GM12864 (cell line): ENCODE results near the gene MRPS14.

Experiments
- DNase-seq: peaks from one replicate; pipeline ENCODE4 v3.0.0-alpha.2; 2011; ENCODE audit warnings: low read depth
- H3K4me3 ChIP-seq: 2 replicates; pipeline ENCODE4 v1.5.1; 2011; ENCODE audit warnings: mild to moderate bottlenecking, low read depth, low read length, control low read depth
- CTCF ChIP-seq: IDR thresholded peaks from 2 replicates; pipeline ENCODE4 v1.5.1; 2011; ENCODE audit warnings: low read depth, mild to moderate bottlenecking, moderate library complexity, low read length, control low read depth, inconsistent platforms; ENCODE audit errors: missing control alignments

The MRPS14 gene

DNA sequence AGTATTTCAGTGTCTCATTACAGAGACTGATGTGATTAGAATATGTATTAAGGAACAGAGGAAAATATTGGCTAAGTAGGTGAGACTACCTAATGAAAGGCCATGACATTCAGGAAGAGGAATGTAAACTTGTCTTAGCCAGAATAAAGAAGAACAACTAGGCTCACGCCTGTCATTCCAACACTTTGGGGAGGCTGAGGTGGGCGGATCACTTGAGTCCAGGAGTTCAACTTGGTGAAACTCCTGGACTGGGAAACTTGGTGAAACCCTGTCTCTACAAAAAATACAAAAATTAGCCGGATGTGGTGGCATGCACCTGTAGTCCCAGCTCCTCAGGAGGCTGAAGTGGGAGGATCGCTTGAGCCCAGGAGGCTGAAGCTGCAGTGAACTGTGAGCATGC, 38.3 kb downstream of the MRPS14 start:
- H3K4me3 ChIP-seq, result no peak overlapping the region
- TF ChIP-seq CTCF, result no peak

DNA sequence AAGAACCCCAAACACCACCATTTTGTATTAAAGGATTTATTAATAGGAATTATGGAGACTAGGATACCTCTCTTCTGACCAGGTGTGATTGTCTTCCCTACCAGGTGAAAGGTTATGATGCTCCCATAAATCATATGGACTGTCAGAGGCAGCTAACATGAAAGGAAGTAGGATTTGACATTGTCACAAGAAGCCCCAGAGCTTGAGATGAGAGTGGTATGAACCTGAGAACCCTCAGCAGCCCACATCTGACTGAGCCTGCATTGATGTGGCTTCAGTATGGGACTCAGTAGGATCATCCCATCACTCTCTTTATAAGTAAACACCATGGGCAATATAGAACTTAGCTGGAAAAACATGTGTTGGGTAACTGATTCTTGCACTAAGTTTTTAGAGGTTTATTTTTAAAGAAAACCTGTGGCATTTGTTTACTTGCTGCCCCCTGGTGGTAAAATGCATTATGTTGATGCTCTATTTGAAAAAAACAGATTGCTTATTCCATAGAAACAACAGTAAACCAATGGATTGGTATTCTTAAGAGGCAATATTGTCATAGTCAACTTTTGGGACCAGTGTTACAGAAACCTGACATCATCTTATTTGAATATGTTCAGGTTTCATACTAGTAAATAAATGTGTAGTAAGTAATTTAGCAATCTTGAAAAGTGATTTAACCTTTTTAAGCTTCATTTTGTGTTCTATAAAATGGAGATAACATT, 40.1 kb downstream of the MRPS14 start:
- no peak for DNase-seq
- H3K4me3 ChIP-seq, result no peak overlapping the region
- peak; percentile 49 for TF ChIP-seq CTCF

More for the DNA sequence above, 38.3 kb downstream of the MRPS14 start:
- DNase-seq, result no peak

GRCh38 chr1:174976436-174977108, 46.7 kb downstream of the MRPS14 start:
- no peak overlapping the region for H3K4me3 ChIP-seq
- no peak for TF ChIP-seq CTCF
- no peak for DNase-seq

GRCh38 chr1:174975764-174976163, 47.5 kb downstream of the MRPS14 start:
- H3K4me3 ChIP-seq, result no peak overlapping the region
- no peak for TF ChIP-seq CTCF
- DNase-seq, result no peak

- no peak for DNase-seq
- no peak overlapping the region for H3K4me3 ChIP-seq
- TF ChIP-seq CTCF, result no peak
These were observed 48.5 kb downstream of the MRPS14 start for GRCh38 chr1:174974711-174975119.

DNA sequence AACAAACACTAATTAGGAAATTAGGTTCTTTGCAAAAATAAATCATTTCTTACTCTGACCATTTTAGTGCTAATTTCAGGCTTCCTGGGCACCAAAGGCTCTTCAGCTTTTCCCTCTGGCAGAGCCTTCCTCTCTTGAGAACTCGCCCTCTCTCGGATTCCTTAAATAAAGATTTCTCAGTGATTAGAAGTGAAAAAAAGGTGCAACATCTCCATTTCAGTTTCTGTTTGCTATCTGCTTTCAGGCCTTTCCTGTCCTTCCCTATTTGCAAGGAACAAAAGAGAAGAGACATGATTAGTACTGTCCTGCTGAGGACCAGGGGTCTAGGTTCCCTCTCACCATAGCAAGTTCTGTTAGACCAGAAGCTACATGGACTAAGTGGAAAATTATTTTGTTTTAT, 51.3 kb downstream of the MRPS14 start:
- no peak for TF ChIP-seq CTCF
- DNase-seq, result no peak
- no peak overlapping the region for H3K4me3 ChIP-seq
